Jurkat, Clone E6-1 (cell line): ENCODE measurements around the gene LXN. TPM values are rescaled to one million over a fixed set of nuclear protein-coding genes. Genes with fewer than 3 reads are reported as not detected.
"Not testable (repeated sequence)": the region's sequence is repeated elsewhere in the genome, so short reads cannot be mapped to it uniquely, and the experiment has no call there.

Experiments used
- DNase-seq: peaks from one replicate; pipeline ENCODE4 v3.0.0-alpha.2; 2011; ENCODE audit warnings: low read depth, low spot score
- H3K4me3 ChIP-seq: 2 replicates; pipeline ENCODE4 v1.5.1; 2011; ENCODE audit warnings: mild to moderate bottlenecking, low read length, control low read depth, moderate library complexity
- polyA plus RNA-seq: library from polyadenylated mRNA; unstranded; fragments of >200 nt; gene quantifications from one replicate; pipeline ENCODE4 v1.2.1, GENCODE V29; 2012; ENCODE audit warnings: missing spikeins; ENCODE audit not compliant: insufficient read length, insufficient read depth

LXN gene
- polyA plus RNA-seq: not detected

- DNase-seq: no peak
These were observed at the start of gene LXN for GRCh38 chr3:158672215-158673176. Gene LXN, minus strand, starts transcription at chr3:158672648. Its CDS starts 170 bp downstream, at chr3:158672478.

GRCh38 chr3:158722108-158722507 lies 49.7 kb upstream of the LXN start:
- no peak overlapping the region for H3K4me3 ChIP-seq
- DNase-seq: no peak

More at GRCh38 chr3:158672215-158673176, at the start of gene LXN:
- no peak within 1 kb of the TSS for H3K4me3 ChIP-seq

GRCh38 chr3:158718490-158719170 lies 46.2 kb upstream of the LXN start:
- H3K4me3 ChIP-seq: no peak overlapping the region
- no peak for DNase-seq

GRCh38 chr3:158717576-158717975 lies 45.1 kb upstream of the LXN start:
- no peak overlapping the region for H3K4me3 ChIP-seq
- no peak for DNase-seq

GRCh38 chr3:158713094-158713499 lies 40.6 kb upstream of the LXN start:
- DNase-seq: no peak
- no peak overlapping the region for H3K4me3 ChIP-seq

GRCh38 chr3:158712443-158712842 lies 40.0 kb upstream of the LXN start:
- H3K4me3 ChIP-seq: no peak overlapping the region
- DNase-seq: no peak

- H3K4me3 ChIP-seq: no peak overlapping the region
- DNase-seq: no peak
These were observed 39.4 kb upstream of the LXN start for GRCh38 chr3:158711886-158712285.

- H3K4me3 ChIP-seq: no peak overlapping the region
- no peak for DNase-seq
These were observed 38.2 kb upstream of the LXN start for GRCh38 chr3:158710601-158711000.

GRCh38 chr3:158709666-158710083 lies 37.2 kb upstream of the LXN start:
- no peak overlapping the region for H3K4me3 ChIP-seq
- no peak for DNase-seq

GRCh38 chr3:158703566-158703965 lies 31.1 kb upstream of the LXN start:
- H3K4me3 ChIP-seq: no peak overlapping the region
- DNase-seq: no peak

- no peak overlapping the region for H3K4me3 ChIP-seq
- no peak for DNase-seq
These were observed 30.5 kb upstream of the LXN start for GRCh38 chr3:158702815-158703481.

GRCh38 chr3:158701420-158702065 lies 29.1 kb upstream of the LXN start:
- DNase-seq: no peak
- H3K4me3 ChIP-seq: no peak overlapping the region

- no peak for DNase-seq
- H3K4me3 ChIP-seq: no peak overlapping the region
These were observed 28.1 kb upstream of the LXN start for GRCh38 chr3:158700559-158700958.

- DNase-seq: no peak
- H3K4me3 ChIP-seq: no peak overlapping the region
These were observed 24.2 kb upstream of the LXN start for GRCh38 chr3:158696618-158697017.

- not testable (repeated sequence) for H3K4me3 ChIP-seq, DNase-seq
These were observed 21.5 kb upstream of the LXN start for GRCh38 chr3:158693866-158694456.

GRCh38 chr3:158685159-158685558 lies 12.7 kb upstream of the LXN start:
- no peak overlapping the region for H3K4me3 ChIP-seq
- no peak for DNase-seq

GRCh38 chr3:158683230-158683962 lies 10.9 kb upstream of the LXN start:
- no peak for DNase-seq
- H3K4me3 ChIP-seq: no peak overlapping the region

GRCh38 chr3:158680861-158681260 lies 8.4 kb upstream of the LXN start:
- no peak overlapping the region for H3K4me3 ChIP-seq
- DNase-seq: no peak
